HepG2 (cell line): ENCODE results near the gene NECAP2. TPM values are rescaled to one million over a fixed set of nuclear protein-coding genes. Genes with fewer than 3 reads are reported as not detected.

Experiments used
- ASH2L ChIP-seq: fragments of 300-600, 200-600 bp; sonication (generic); IDR thresholded peaks from 2 replicates; pipeline ENCODE4 v1.7.0; 2017; ENCODE audit warnings: low read depth, mild to moderate bottlenecking, moderate library complexity, mixed read lengths, low read length; ENCODE audit not compliant: insufficient read length
- ATF5 ChIP-seq: sonication (generic); formaldehyde crosslinking; IDR thresholded peaks from 2 replicates; pipeline ENCODE4 v1.4.0; 2020; ENCODE audit warnings: mild to moderate bottlenecking, low read depth, missing genetic modification reagents
- E2F2 ChIP-seq: sonication (generic); formaldehyde crosslinking; IDR thresholded peaks from 2 replicates; pipeline ENCODE4 v1.4.0; 2020; ENCODE audit warnings: missing genetic modification reagents, borderline replicate concordance
- KAT8 ChIP-seq: IDR thresholded peaks from 2 replicates; pipeline ENCODE4 v1.6.1; 2016; ENCODE audit warnings: missing genetic modification reagents, missing compliant biosample characterization
- KDM1A ChIP-seq: IDR thresholded peaks from 2 replicates; pipeline ENCODE4 v1.6.1; 2016; ENCODE audit warnings: missing compliant biosample characterization
- KLF9 ChIP-seq: IDR thresholded peaks from 2 replicates; pipeline ENCODE4 v1.6.1; 2016; ENCODE audit warnings: low read depth
- KMT2B ChIP-seq: IDR thresholded peaks from 2 replicates; pipeline ENCODE4 v1.6.1; 2016; ENCODE audit warnings: missing genetic modification reagents, missing compliant biosample characterization
- NFYB ChIP-seq: sonication (generic); formaldehyde crosslinking; IDR thresholded peaks from 2 replicates; pipeline ENCODE4 v1.4.0; 2020; ENCODE audit warnings: missing genetic modification reagents
- PCBP2 ChIP-seq: fragments of 200-400 bp; formaldehyde crosslinking; optimal IDR thresholded peaks from 2 replicates; pipeline ENCODE3; 2018; ENCODE audit warnings: low read length, low read depth; ENCODE audit not compliant: poor library complexity, severe bottlenecking
- RBM22 ChIP-seq: fragments of 200-400 bp; formaldehyde crosslinking; optimal IDR thresholded peaks from 2 replicates; pipeline ENCODE3; 2017; ENCODE audit warnings: mild to moderate bottlenecking, low read length, moderate library complexity
- TSC22D2 ChIP-seq: sonication (generic); formaldehyde crosslinking; IDR thresholded peaks from 2 replicates; pipeline ENCODE4 v1.5.1; 2020; ENCODE audit warnings: missing genetic modification reagents, mild to moderate bottlenecking, borderline replicate concordance
- ZBED4 ChIP-seq: sonication (generic); formaldehyde crosslinking; IDR thresholded peaks from 2 replicates; pipeline ENCODE4 v1.4.0; 2020; ENCODE audit warnings: missing genetic modification reagents, borderline replicate concordance
- ZNF101 ChIP-seq: sonication (generic); formaldehyde crosslinking; IDR thresholded peaks from 2 replicates; pipeline ENCODE4 v1.4.0; 2020; ENCODE audit warnings: mild to moderate bottlenecking, low read depth, missing genetic modification reagents, borderline replicate concordance
- ZNF296 ChIP-seq: sonication (generic); formaldehyde crosslinking; conservative IDR thresholded peaks from 2 replicates; pipeline ENCODE4 v1.5.0; 2020; ENCODE audit warnings: mild to moderate bottlenecking, missing genetic modification reagents
- ZNF333 ChIP-seq: sonication (generic); formaldehyde crosslinking; IDR thresholded peaks from 2 replicates; pipeline ENCODE4 v1.4.0; 2020; ENCODE audit warnings: mild to moderate bottlenecking, missing genetic modification reagents, borderline replicate concordance
- ZNF432 ChIP-seq: sonication (generic); formaldehyde crosslinking; IDR thresholded peaks from 2 replicates; pipeline ENCODE4 v1.5.0; 2020; ENCODE audit warnings: missing genetic modification reagents, mild to moderate bottlenecking, borderline replicate concordance
- ZNF510 ChIP-seq: sonication (generic); formaldehyde crosslinking; IDR thresholded peaks from 2 replicates; pipeline ENCODE4 v1.4.0; 2020; ENCODE audit warnings: low read depth, mild to moderate bottlenecking, missing genetic modification reagents
- ZNF768 ChIP-seq: sonication (generic); formaldehyde crosslinking; IDR thresholded peaks from 2 replicates; pipeline ENCODE4 v1.4.0; 2020; ENCODE audit warnings: missing genetic modification reagents
- ZSCAN12 ChIP-seq: sonication (generic); formaldehyde crosslinking; IDR thresholded peaks from 2 replicates; pipeline ENCODE4 v1.9.0; 2021; ENCODE audit warnings: mild to moderate bottlenecking, missing genetic modification reagents
- polyA plus RNA-seq, 8 experiments: library from polyadenylated mRNA; depleted of rRNA in 3 of 8; stranded (reverse) in 7 of 8; unstranded in 1 of 8; fragments of >200 nt; fragmentation: Illumina TruSeq in 4 of 8; extraction: Trizol in 4 of 8; gene quantifications; 2 replicates each; pipeline versions ENCODE4 v1.2.1 to v1.2.3, GENCODE V29; 2011 to 2016; ENCODE audit warnings: low read depth in 4 of 8, missing spikeins in 1 of 8, mixed read lengths in 1 of 8; ENCODE audit not compliant: insufficient read depth in 1 of 8
- total RNA-seq, 5 experiments: library from RNA; depleted of rRNA; stranded (reverse); fragments of >200 nt; fragmentation: Illumina TruSeq; extraction: Trizol; gene quantifications; 2 replicates each; pipeline ENCODE4 v1.2.3, GENCODE V29; 2016; ENCODE audit warnings: low read depth in 1 of 5
- TF ChIP-seq, protein P1 (sequence below): sonication (generic); formaldehyde crosslinking; IDR thresholded peaks from 2 replicates; pipeline ENCODE4 v1.4.0; 2020; ENCODE audit warnings: missing genetic modification reagents

The NECAP2 gene
- total and polyA plus RNA-seq, 2 of the 13 experiments (the other 11 are each of a cell fraction or from before 2014, with no cell fraction given), result 38.5 to 52.3 TPM

- TF ChIP-seq ZNF296 (CRISPR knock-in tag), result no peak
- TF ChIP-seq ZNF101, result no peak
- no peak for TF ChIP-seq ZNF333 (CRISPR knock-in tag)
- no peak for TF ChIP-seq KLF9 (CRISPR knock-in tag)
- no peak for TF ChIP-seq RBM22
- no peak for TF ChIP-seq KAT8
- TF ChIP-seq ZBED4 (CRISPR knock-in tag), result no peak
- no peak for TF ChIP-seq PCBP2
- TF ChIP-seq ASH2L, result no peak
- TF ChIP-seq, protein P1, sequence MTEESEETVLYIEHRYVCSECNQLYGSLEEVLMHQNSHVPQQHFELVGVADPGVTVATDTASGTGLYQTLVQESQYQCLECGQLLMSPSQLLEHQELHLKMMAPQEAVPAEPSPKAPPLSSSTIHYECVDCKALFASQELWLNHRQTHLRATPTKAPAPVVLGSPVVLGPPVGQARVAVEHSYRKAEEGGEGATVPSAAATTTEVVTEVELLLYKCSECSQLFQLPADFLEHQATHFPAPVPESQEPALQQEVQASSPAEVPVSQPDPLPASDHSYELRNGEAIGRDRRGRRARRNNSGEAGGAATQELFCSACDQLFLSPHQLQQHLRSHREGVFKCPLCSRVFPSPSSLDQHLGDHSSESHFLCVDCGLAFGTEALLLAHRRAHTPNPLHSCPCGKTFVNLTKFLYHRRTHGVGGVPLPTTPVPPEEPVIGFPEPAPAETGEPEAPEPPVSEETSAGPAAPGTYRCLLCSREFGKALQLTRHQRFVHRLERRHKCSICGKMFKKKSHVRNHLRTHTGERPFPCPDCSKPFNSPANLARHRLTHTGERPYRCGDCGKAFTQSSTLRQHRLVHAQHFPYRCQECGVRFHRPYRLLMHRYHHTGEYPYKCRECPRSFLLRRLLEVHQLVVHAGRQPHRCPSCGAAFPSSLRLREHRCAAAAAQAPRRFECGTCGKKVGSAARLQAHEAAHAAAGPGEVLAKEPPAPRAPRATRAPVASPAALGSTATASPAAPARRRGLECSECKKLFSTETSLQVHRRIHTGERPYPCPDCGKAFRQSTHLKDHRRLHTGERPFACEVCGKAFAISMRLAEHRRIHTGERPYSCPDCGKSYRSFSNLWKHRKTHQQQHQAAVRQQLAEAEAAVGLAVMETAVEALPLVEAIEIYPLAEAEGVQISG, result peak; percentile 94
- TF ChIP-seq ZSCAN12, result no peak
- TF ChIP-seq TSC22D2 (CRISPR knock-in tag), result no peak
- peak; percentile 84; the same call in 1 of the 2 replicates for TF ChIP-seq KDM1A (CRISPR knock-in tag)
- TF ChIP-seq ZNF432, result no peak
- no peak for TF ChIP-seq ZNF510 (CRISPR knock-in tag)
- no peak for TF ChIP-seq E2F2 (CRISPR knock-in tag)
- TF ChIP-seq NFYB (CRISPR knock-in tag), result no peak
- 0 out of 2 replicates have a peak, but pooled peaks have one; percentile 13 for TF ChIP-seq ZNF768 (CRISPR knock-in tag)
- TF ChIP-seq KMT2B (CRISPR knock-in tag), result no peak
- no peak for TF ChIP-seq ATF5 (CRISPR knock-in tag)
These were observed 58.3 kb downstream of the NECAP2 start (continued) for GRCh38 chr1:16498573-16499413.
